Measurements from ENCODE around the gene DELE1.
A peak's percentile ranks its signal among the peaks of the same experiment; 100 is the strongest.

DELE1 gene

GRCh38 chr5:141960018-141960417 is 36.3 kb downstream of the DELE1 start:
- DNase-seq (ENCODE audit: low spot score) = peak; percentile 3
- TF ChIP-seq, protein P1, sequence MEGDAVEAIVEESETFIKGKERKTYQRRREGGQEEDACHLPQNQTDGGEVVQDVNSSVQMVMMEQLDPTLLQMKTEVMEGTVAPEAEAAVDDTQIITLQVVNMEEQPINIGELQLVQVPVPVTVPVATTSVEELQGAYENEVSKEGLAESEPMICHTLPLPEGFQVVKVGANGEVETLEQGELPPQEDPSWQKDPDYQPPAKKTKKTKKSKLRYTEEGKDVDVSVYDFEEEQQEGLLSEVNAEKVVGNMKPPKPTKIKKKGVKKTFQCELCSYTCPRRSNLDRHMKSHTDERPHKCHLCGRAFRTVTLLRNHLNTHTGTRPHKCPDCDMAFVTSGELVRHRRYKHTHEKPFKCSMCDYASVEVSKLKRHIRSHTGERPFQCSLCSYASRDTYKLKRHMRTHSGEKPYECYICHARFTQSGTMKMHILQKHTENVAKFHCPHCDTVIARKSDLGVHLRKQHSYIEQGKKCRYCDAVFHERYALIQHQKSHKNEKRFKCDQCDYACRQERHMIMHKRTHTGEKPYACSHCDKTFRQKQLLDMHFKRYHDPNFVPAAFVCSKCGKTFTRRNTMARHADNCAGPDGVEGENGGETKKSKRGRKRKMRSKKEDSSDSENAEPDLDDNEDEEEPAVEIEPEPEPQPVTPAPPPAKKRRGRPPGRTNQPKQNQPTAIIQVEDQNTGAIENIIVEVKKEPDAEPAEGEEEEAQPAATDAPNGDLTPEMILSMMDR (IDR thresholded peaks at IDR 0.05; ENCODE audit: extremely low read depth, missing control alignments) = peak; percentile 25

DNA sequence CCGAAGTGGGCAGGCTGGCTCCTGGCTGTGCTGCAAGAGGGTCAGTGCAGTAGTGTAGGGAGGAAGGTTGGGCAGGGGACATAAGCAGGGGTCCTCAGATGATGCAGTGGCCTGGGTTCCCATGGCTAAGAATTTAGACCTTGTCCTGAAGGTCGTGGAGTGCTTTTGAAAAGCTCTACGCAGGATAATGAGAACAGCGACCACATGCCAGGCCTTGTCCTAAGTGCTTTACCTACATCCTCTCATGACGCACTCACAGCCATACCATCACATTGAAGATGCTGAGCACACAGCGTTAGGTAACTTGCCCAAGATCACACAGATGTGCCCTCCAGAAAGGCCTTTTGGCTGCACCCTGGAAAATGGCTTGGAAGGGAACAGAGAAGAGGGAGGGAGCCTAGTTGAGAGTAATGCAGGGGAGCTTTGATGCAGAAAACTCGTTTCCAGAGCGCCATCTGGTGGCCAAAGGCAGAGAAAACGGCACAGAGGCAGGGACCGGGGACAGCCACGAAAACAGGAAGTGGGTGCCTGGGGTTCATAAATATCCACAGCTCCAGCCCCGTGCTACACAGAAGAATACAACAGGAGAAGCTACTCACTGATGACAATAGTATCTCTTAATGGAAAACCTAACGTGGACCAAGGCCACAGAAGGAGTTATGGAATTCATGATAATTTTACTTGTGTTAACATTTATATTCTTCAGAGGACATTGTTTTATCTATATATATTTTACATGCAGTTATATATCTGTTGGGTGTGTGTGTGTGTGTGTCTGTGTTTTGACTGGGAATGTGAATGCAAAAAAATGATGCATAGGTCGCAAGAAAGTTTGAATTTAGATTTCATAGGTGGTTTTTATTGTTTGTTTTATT is 37.0 kb downstream of the DELE1 start:
- peak; percentile 86 for DNase-seq (ENCODE audit: low spot score)
- TF ChIP-seq, protein P1 (IDR thresholded peaks at IDR 0.05; ENCODE audit: extremely low read depth, missing control alignments) = peak; percentile 91

DNA sequence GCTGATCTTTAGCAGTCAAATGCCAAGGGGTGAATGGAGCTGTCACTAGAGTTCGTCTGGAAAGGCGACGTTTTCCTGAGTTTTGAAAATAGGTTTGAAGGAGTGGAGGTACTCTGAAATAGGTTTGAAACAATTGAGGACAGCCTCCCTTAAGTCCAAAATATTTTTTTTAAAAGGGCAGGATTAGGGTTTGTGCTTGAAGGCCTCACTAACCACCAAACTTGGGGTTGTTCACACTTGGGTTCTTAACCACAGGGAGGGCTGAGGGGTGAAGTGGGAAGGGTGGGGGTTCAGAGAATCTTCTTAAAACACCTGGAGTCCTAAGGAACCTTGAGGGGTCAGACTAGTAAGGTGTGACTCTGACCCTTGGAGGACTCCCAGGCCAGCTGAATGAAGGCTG is 37.8 kb downstream of the DELE1 start:
- TF ChIP-seq, protein P1 (IDR thresholded peaks at IDR 0.05; ENCODE audit: extremely low read depth, missing control alignments) = no peak

GRCh38 chr5:141963701-141964100 is 40.0 kb downstream of the DELE1 start:
- TF ChIP-seq, protein P1 (IDR thresholded peaks at IDR 0.05; ENCODE audit: extremely low read depth, missing control alignments) = no peak
- DNase-seq (ENCODE audit: low spot score) = no peak

More for the DNA sequence above, 37.8 kb downstream of the DELE1 start:
- DNase-seq (ENCODE audit: low spot score) = no peak

- TF ChIP-seq, protein P1 (IDR thresholded peaks at IDR 0.05; ENCODE audit: extremely low read depth, missing control alignments) = no peak
- no peak for DNase-seq (ENCODE audit: low spot score)
Measured at GRCh38 chr5:141965071-141965470, 41.4 kb downstream of the DELE1 start.

- no peak for DNase-seq (ENCODE audit: low spot score)
Measured at GRCh38 chr5:141966275-141966962, 42.7 kb downstream of the DELE1 start.

More at GRCh38 chr5:141966275-141966962, 42.7 kb downstream of the DELE1 start:
- TF ChIP-seq, protein P1 (IDR thresholded peaks at IDR 0.05; ENCODE audit: extremely low read depth, missing control alignments) = no peak

Data from GM20000 (cell line).